Mesendoderm (in vitro differentiated cells): ENCODE data around the gene TXNDC9.
"Not testable (repeated sequence)": the region's sequence is repeated elsewhere in the genome, so short reads cannot be mapped to it uniquely, and the experiment has no call there.

Source experiments
- DNase-seq: peaks from one replicate; pipeline ENCODE4 v3.0.0; 2013
- H2AK5ac ChIP-seq: 2 replicates; pipeline ENCODE4 v1.6.1; 2013; ENCODE audit warnings: low read length, inconsistent platforms
- H2BK120ac ChIP-seq: 2 replicates; pipeline ENCODE4 v1.6.1; 2013; ENCODE audit warnings: low read depth, mild to moderate bottlenecking, low read length, moderate library complexity, mixed read lengths
- H2BK15ac ChIP-seq: replicated peaks from 2 replicates; pipeline ENCODE4 v1.6.1; 2013; ENCODE audit warnings: low read depth, mild to moderate bottlenecking, moderate library complexity
- H2BK5ac ChIP-seq: 2 replicates; pipeline ENCODE4 v1.6.1; 2013; ENCODE audit warnings: low read length, inconsistent platforms
- H3K18ac ChIP-seq: 2 replicates; pipeline ENCODE4 v1.6.1; 2013; ENCODE audit warnings: mild to moderate bottlenecking, low read length, mixed read lengths
- H3K23ac ChIP-seq: one replicate; pipeline ENCODE4 v1.6.1; 2013; ENCODE audit warnings: low read length
- H3K27ac ChIP-seq: 2 replicates; pipeline ENCODE4 v1.5.1; 2013; ENCODE audit warnings: low read depth, mild to moderate bottlenecking, inconsistent platforms, low read length, moderate library complexity
- H3K27me3 ChIP-seq: 2 replicates; pipeline ENCODE4 v1.6.1; 2013; ENCODE audit warnings: low read length, control low read depth, mild to moderate bottlenecking, inconsistent platforms; ENCODE audit not compliant: insufficient read depth, poor library complexity
- H3K36me3 ChIP-seq: 2 replicates; pipeline ENCODE4 v1.6.1; 2013; ENCODE audit warnings: low read length, inconsistent platforms; ENCODE audit not compliant: control insufficient read depth, insufficient read depth
- H3K4ac ChIP-seq: one replicate; pipeline ENCODE4 v1.6.1; 2013; ENCODE audit warnings: low read depth, mild to moderate bottlenecking, low read length, moderate library complexity
- H3K4me1 ChIP-seq: 2 replicates; pipeline ENCODE4 v1.6.1; 2013; ENCODE audit warnings: low read depth, low read length, inconsistent platforms; ENCODE audit not compliant: control insufficient read depth
- H3K4me2 ChIP-seq: 2 replicates; pipeline ENCODE4 v1.6.1; 2013; ENCODE audit warnings: low read length
- H3K4me3 ChIP-seq: 2 replicates; pipeline ENCODE4 v1.5.1; 2013; ENCODE audit warnings: mild to moderate bottlenecking, low read length
- H3K56ac ChIP-seq: one replicate; pipeline ENCODE4 v1.6.1; 2013; ENCODE audit warnings: low read length
- H3K79me1 ChIP-seq: 2 replicates; pipeline ENCODE4 v1.6.1; 2013; ENCODE audit warnings: low read length, inconsistent platforms
- H3K79me2 ChIP-seq: 2 replicates; pipeline ENCODE4 v1.6.1; 2013; ENCODE audit warnings: mild to moderate bottlenecking, low read length; ENCODE audit not compliant: control insufficient read depth, insufficient read depth
- H3K9ac ChIP-seq: 2 replicates; pipeline ENCODE4 v1.6.1; 2013; ENCODE audit warnings: low read length, inconsistent platforms
- H4K5ac ChIP-seq: one replicate; pipeline ENCODE4 v1.6.1; 2013; ENCODE audit warnings: low read length
- H4K8ac ChIP-seq: one replicate; pipeline ENCODE4 v1.6.1; 2013; ENCODE audit warnings: low read depth, mild to moderate bottlenecking, control low read depth, low read length, moderate library complexity
- WGBS: extraction: QIAGEN DNeasy Blood & Tissue Kit; methylation state at CpG from one replicate; pipeline ENCODE4 v1.1.7; 2013; ENCODE audit warnings: low lambda C conversion rate, missing lambda C conversion rate; ENCODE audit not compliant: insufficient coverage; ENCODE audit errors: extremely low coverage; 5-methylcytosine and 5-hydroxymethylcytosine counted together

Gene TXNDC9

DNA sequence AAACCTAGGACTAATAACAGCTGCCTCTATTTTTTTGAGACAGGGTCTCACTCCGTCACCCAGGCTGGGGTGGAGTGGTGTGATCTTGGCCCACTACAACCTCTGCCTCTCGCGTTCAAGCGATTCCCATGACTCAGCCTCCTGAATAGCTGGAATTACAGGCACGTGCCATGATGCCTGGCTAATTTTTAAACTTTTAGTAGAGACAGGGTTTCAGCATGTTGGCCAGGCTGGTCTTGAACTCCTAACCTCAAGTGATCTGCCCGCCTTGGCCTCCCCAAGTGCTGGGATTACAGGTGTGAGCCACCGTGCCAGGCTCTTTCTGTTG is 18.3 kb downstream of the TXNDC9 start:
- not testable (repeated sequence) for H3K4ac ChIP-seq, H4K8ac ChIP-seq, H3K9ac ChIP-seq, H2BK5ac ChIP-seq, H2BK120ac ChIP-seq, H3K23ac ChIP-seq, H2AK5ac ChIP-seq, H3K27me3 ChIP-seq, H3K4me3 ChIP-seq, H3K56ac ChIP-seq, H3K27ac ChIP-seq, H3K79me2 ChIP-seq, H3K18ac ChIP-seq, H3K36me3 ChIP-seq, H3K4me1 ChIP-seq, DNase-seq, H3K79me1 ChIP-seq, H3K4me2 ChIP-seq, H4K5ac ChIP-seq, H2BK15ac ChIP-seq
- WGBS, result no CpG with 5 or more reads among the region's 7 CpGs

DNA sequence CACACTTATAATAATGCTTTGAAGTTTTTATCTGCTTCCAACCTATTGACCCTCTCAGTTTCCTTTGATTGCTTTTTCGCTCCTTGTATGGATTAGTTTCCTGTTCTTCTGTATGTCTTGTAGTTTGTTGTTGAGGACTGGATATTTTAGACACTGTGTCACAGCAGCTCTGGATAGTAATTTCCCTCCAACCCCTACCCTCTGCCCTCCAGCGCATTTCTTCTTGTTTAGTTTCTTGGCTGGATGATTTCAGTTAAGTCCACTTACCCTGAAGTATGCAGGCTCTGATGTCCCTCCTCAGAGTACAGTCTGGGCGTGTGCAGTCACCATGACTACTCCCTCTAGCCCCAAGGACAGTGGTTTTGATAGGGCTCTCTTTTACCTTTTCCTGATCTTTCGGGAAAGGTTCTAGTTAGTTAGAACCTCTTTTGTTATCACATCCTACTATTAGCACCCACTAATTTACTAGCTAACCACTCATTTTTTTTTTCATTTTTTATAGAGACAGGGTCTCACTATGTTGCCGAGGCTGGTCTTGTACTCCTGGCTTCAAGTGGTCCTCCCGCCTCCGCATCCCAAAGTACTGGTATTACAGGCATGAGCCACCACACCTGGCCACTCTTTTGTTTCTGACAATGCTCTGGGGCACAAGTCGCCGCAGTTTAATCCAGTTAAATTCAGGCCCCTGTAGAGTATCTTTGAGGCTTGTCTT is 18.8 kb downstream of the TXNDC9 start:
- Histone ChIP-seq H4K5ac (no peak overlapping the region), H3K18ac (no peak overlapping the region), H2AK5ac (no peak overlapping the region), H3K56ac (no peak overlapping the region), H3K9ac (no peak overlapping the region), H2BK5ac (no peak overlapping the region), H2BK120ac (no peak overlapping the region), H3K4me2 (no peak overlapping the region), H3K27ac (no peak overlapping the region), H3K79me1 (no peaks in the 10 kb centered on the region), H4K8ac (no peak overlapping the region), H3K23ac (no peak overlapping the region), H2BK15ac (no peak overlapping the region), H3K4me3 (no peak overlapping the region), H3K27me3 (no peaks in the 10 kb centered on the region), H3K79me2 (no peaks in the 10 kb centered on the region), H3K4me1 (no peaks in the 10 kb centered on the region), H3K36me3 (peaks cover 4% of the 10 kb centered on the region), H3K4ac (no peak overlapping the region)
- DNase-seq, result no peak
- no CpG with 5 or more reads among the region's 9 CpGs for WGBS

DNA sequence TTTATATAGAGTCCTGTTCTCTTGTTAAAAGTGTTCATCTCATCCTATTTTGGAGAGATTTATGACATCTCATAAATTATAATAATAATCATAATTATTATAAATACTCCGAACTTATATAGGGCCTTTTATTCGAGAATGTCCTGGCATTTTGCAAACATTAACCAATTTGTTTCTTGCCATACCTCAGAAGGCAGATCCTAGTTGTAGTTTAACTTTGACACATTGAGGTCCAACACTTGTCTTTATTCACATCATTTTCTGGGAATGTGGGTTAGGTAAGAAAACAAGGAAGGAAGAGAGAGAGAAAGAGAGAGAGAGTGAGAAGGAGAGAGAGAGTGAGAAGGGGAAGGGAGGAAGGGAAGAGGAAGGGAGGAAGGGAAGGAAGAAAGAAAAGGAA is 35.0 kb downstream of the TXNDC9 start, which contains the start of gene LYG1:
Gene LYG1, minus strand, starts transcription at position 101 of the 400 bp plus-strand sequence. CDS start 5,527 bp downstream, outside the sequence.
- not testable (repeated sequence) for H3K27ac ChIP-seq, H3K4ac ChIP-seq, H3K79me1 ChIP-seq, H3K4me3 ChIP-seq, H3K4me1 ChIP-seq, DNase-seq, H2BK120ac ChIP-seq, H3K56ac ChIP-seq, H3K4me2 ChIP-seq, H3K18ac ChIP-seq, H3K27me3 ChIP-seq, H2AK5ac ChIP-seq, H3K23ac ChIP-seq, H4K8ac ChIP-seq, H3K79me2 ChIP-seq, H2BK15ac ChIP-seq, H4K5ac ChIP-seq, H2BK5ac ChIP-seq, H3K36me3 ChIP-seq, H3K9ac ChIP-seq
- no CpG with 5 or more reads among the region's 2 CpGs for WGBS

DNA sequence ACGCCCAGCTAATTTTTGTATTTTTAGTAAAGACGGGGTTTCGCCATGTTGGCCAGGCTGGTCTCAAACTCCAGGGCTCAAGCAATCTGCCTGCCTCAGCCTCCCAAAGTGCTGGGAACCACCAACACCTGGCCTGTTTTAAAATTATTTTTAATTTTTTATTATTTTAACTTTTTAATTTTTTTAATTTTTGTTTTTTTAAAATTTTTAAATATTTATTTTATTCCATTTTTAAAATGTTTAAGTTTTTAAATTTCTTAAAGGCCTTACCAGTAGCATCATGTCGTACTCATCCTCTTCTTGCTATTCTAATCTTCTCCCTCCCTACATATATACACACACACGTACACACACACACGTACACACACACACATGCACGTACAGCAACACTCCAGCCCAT is 36.6 kb downstream of the TXNDC9 start:
- H2BK120ac ChIP-seq, result no peak overlapping the region
- no peaks in the 10 kb centered on the region for H3K36me3 ChIP-seq
- H3K27ac ChIP-seq, result no peak overlapping the region
- no peak overlapping the region for H2BK15ac ChIP-seq
- H3K9ac ChIP-seq, result no peak overlapping the region
- H2BK5ac ChIP-seq, result no peak overlapping the region
- H3K79me1 ChIP-seq, result no peaks in the 10 kb centered on the region
- H2AK5ac ChIP-seq, result no peak overlapping the region
- H3K4me1 ChIP-seq, result no peaks in the 10 kb centered on the region
- H3K18ac ChIP-seq, result no peak overlapping the region
- no peak overlapping the region for H4K8ac ChIP-seq
- no peak overlapping the region for H3K4me2 ChIP-seq
- no peaks in the 10 kb centered on the region for H3K27me3 ChIP-seq
- DNase-seq, result no peak
- WGBS, result 100% methylated on average over 3 of the region's 7 CpGs
- no peak overlapping the region for H3K4me3 ChIP-seq
- H3K56ac ChIP-seq, result no peak overlapping the region
- H3K4ac ChIP-seq, result no peak overlapping the region
- H3K79me2 ChIP-seq, result no peaks in the 10 kb centered on the region
- no peak overlapping the region for H4K5ac ChIP-seq
- H3K23ac ChIP-seq, result no peak overlapping the region

DNA sequence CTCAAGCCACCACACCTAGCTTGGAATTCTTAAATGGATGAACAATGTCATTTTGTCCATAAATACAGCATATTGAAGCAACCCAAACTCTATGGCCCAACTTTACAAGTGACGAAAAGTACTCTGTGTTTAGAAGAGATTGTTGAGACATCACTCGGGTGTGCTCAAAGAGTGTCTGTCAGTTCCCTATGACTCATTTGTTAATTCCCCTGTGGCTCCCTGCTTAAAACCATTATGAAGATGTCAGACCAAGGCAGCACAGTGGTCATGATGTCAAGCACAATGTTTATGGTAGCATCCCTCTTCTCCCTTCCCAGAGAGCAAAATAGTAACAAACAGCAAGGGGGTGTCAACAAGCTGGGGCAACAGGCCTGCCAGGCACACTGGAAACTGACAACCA is 38.1 kb downstream of the TXNDC9 start:
- H2AK5ac ChIP-seq, result no peak overlapping the region

DNA sequence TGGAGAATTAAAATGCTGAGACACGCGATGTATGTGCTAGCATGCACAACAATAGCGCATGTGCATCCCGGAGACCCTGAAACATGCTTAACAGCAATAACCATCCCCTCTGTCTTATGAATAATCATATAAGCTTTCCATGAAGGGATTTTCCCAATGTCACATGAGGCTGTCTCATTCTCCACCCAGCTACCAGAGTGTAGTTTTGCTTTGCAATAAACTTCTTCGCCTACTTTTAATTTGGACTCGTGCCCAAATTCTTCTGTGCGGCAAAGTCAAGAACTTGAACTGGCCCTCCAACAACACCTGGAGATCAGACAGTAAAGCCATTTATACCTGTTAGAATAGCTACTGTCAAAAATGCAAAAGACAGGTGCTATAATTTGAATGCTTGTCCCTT is 50.6 kb downstream of the TXNDC9 start:
- Histone ChIP-seq H3K27ac (no peak overlapping the region), H3K4me1 (no peaks in the 10 kb centered on the region), H3K4ac (no peak overlapping the region), H2BK15ac (no peak overlapping the region), H3K79me1 (no peaks in the 10 kb centered on the region), H4K5ac (no peak overlapping the region), H2BK120ac (no peak overlapping the region), H3K4me2 (no peak overlapping the region), H3K79me2 (no peaks in the 10 kb centered on the region), H2AK5ac (no peak overlapping the region), H3K27me3 (no peaks in the 10 kb centered on the region), H3K23ac (no peak overlapping the region), H3K56ac (no peak overlapping the region), H3K4me3 (no peak overlapping the region), H3K9ac (no peak overlapping the region), H4K8ac (no peak overlapping the region), H3K18ac (no peak overlapping the region), H3K36me3 (no peaks in the 10 kb centered on the region), H2BK5ac (no peak overlapping the region)
- no CpG with 5 or more reads among the region's 7 CpGs for WGBS
- DNase-seq, result no peak

More for the DNA sequence above, 38.1 kb downstream of the TXNDC9 start:
- Histone ChIP-seq H3K4me1 (no peaks in the 10 kb centered on the region), H3K79me1 (no peaks in the 10 kb centered on the region), H3K9ac (no peak overlapping the region), H2BK15ac (no peak overlapping the region), H3K4me2 (no peak overlapping the region), H3K18ac (no peak overlapping the region), H3K27ac (no peak overlapping the region), H3K79me2 (no peaks in the 10 kb centered on the region), H2BK120ac (no peak overlapping the region), H3K4me3 (no peak overlapping the region), H3K23ac (no peak overlapping the region), H3K4ac (no peak overlapping the region), H4K8ac (no peak overlapping the region), H3K36me3 (no peaks in the 10 kb centered on the region), H4K5ac (no peak overlapping the region), H2BK5ac (no peak overlapping the region), H3K56ac (no peak overlapping the region), H3K27me3 (no peaks in the 10 kb centered on the region)
- no peak for DNase-seq
- WGBS, result no CpG with 5 or more reads among the region's 2 CpGs
